ENCODE data around the gene VPS13A. TPM values are rescaled to one million over a fixed set of nuclear protein-coding genes. Genes with fewer than 3 reads are reported as not detected.
"Not testable (repeated sequence)": the region's sequence is repeated elsewhere in the genome, so short reads cannot be mapped to it uniquely, and the experiment has no call there.

The VPS13A gene
- total RNA-seq, 1 donor from 2014 or later: 13.2 TPM

DNA sequence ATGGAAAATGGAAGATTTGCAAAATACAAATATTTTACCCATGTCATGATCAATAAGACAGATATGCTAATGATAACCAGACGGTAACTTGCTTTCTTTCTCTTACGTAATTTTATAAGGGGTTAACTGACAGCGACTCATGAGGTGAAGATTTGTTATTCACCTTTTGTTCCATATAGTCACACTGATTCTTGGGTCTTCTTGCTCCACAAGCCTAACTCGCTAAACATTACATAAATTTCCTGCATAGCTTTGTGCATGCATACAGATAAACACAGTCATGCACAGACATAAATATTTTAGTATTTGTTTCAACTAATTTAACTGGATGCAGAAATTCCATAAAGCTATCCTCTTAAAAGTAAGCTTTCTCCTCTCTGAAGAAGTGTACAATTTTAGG, 225.9 kb downstream of the VPS13A start:
- no peak overlapping the region for H3K4me3 ChIP-seq (ENCODE audit: low read depth, low read length)
- no peak for DNase-seq (ENCODE audit: low read depth)
- no peak for TF ChIP-seq CTCF (conservative IDR thresholded peaks at IDR 0.05; ENCODE audit: low read depth, low read length)

DNA sequence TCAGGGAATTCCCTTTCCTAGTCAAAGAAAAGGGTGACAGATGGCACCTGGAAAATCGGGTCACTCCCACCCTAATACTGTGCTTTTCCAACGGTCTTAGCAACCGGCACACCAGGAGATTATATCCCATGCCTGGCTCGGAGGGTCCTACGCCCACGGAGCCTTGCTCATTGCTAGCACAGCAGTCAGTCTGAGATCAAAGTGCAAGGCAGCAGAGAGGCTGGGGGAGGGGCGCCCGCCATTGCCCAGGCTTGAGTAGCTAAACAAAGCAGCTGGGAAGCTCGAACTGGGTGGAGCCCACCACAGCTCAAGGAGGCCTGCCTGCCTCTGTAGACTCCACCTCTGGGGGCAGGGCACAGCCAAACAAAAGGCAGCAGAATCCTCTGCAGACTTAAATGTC, 231.2 kb downstream of the VPS13A start:
- DNase-seq (ENCODE audit: low read depth); H3K4me3 ChIP-seq (ENCODE audit: low read depth, low read length): not testable (repeated sequence)

GRCh38 chr9:77417566-77417965, 240.2 kb downstream of the VPS13A start:
- no peak overlapping the region for H3K4me3 ChIP-seq (ENCODE audit: low read depth, low read length)
- DNase-seq (ENCODE audit: low read depth): no peak
- TF ChIP-seq CTCF (conservative IDR thresholded peaks at IDR 0.05; ENCODE audit: low read depth, low read length): no peak

- no peak for TF ChIP-seq CTCF (conservative IDR thresholded peaks at IDR 0.05; ENCODE audit: low read depth, low read length)
- H3K4me3 ChIP-seq (ENCODE audit: low read depth, low read length): no peak overlapping the region
- DNase-seq (ENCODE audit: low read depth): no peak
Observed at GRCh38 chr9:77418226-77418625, 240.9 kb downstream of the VPS13A start.

DNA sequence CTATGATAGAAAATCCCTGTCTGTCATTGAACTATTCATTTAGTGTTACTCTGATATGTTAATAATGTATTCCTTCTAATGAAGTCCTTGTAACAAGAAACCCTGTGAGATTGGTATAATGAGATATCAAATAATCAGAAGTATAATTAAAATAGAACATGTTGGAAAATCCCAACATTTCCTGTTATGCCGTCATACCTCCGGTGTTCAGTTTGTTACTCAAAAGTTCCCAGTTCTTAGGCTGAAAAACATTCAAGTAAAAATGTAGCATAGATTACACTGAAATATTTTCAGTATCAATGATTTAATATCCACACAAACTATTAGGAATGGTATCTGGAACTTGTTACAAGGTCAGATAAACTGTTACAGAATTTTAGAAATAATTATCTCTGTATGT, 243.3 kb downstream of the VPS13A start:
- DNase-seq (ENCODE audit: low read depth): no peak
- no peak overlapping the region for H3K4me3 ChIP-seq (ENCODE audit: low read depth, low read length)
- no peak for TF ChIP-seq CTCF (conservative IDR thresholded peaks at IDR 0.05; ENCODE audit: low read depth, low read length)

DNA sequence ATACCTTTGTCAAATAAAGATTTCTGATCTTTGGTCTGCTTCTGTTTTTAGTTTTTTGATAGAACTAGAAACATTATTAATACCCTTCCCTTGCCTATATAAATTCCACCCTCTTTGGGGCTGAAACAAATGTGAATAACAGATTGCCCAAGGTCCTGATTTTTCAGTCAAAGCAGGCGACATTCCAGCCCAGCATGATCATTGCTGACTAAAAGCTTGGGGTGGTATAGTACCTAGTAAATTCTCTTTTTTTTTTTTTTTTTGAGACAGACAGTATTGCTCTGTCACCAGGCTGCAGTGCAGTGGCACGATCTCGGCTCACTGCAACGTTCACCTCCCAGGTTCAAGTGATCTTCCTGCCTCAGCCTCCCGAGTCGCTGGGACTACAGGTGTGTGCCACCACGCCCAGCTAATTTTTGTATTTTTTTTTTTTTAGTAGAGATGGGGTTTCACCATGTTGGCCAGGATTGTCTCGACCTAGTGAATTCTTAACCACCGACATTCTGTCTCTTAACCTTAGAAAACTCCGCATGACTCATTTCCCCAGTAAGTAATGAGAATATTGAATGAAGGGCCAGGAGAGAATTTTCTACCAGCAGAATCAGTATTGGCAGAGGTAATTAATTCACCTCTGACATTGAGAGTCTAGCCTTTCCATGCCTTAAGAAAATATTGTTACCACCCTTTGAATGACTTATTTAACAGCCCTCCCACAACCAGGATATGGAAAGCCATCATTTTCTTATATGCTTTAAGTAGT, 244.4 kb downstream of the VPS13A start:
- no peak for DNase-seq (ENCODE audit: low read depth)
- no peak overlapping the region for H3K4me3 ChIP-seq (ENCODE audit: low read depth, low read length)
- TF ChIP-seq CTCF (conservative IDR thresholded peaks at IDR 0.05; ENCODE audit: low read depth, low read length): no peak

- DNase-seq (ENCODE audit: low read depth): no peak
- no peak for TF ChIP-seq CTCF (conservative IDR thresholded peaks at IDR 0.05; ENCODE audit: low read depth, low read length)
- no peak overlapping the region for H3K4me3 ChIP-seq (ENCODE audit: low read depth, low read length)
Observed at GRCh38 chr9:77422969-77423368, 245.6 kb downstream of the VPS13A start.
